Lower leg skin (tissue), 3 donors: Measurements from ENCODE around the gene PTCD2.

Experiments used
- CTCF ChIP-seq, 3 donors: fragments of 450-650 bp; IDR thresholded peaks; one replicate each; pipeline ENCODE4 v1.5.1; 2016; ENCODE audit warnings: antibody characterized with exemption in 3 of 3, mild to moderate bottlenecking in 3 of 3, moderate library complexity in 2 of 3
- POLR2A ChIP-seq, 2 donors: fragments of 450-650 bp; IDR thresholded peaks; one replicate each; pipeline ENCODE4 v1.6.1; 2016 to 2017; ENCODE audit warnings: antibody characterized with exemption in 2 of 2, mild to moderate bottlenecking in 1 of 2, moderate library complexity in 1 of 2

- TF ChIP-seq CTCF (IDR thresholded peaks at IDR 0.05): no peak
- TF ChIP-seq POLR2A (IDR thresholded peaks at IDR 0.05): no peak
Measured at GRCh38 chr5:72379936-72380335, 59.8 kb downstream of the PTCD2 start.
